Body of pancreas (tissue), 4 donors: ENCODE data around the gene MC1R. TPM values are rescaled to one million over a fixed set of nuclear protein-coding genes. Genes with fewer than 3 reads are reported as not detected.

Experiments used
- ATAC-seq: fragments of 150-250 bp; one replicate; pipeline ENCODE4 v1.9.1; 2016
- DNase-seq, 4 donors: peaks; one replicate each; pipeline ENCODE4 v3.0.0-alpha.2; 2019
- H3K27ac ChIP-seq, 4 donors: fragments of 200-600 bp; sonication (generic); 1 replicate in 3 of 4; 2 replicates in 1 of 4; pipeline versions ENCODE4 v1.5.1 to v1.6.1; 2016 to 2019; ENCODE audit warnings: mild to moderate bottlenecking in 1 of 4, mixed read lengths in 1 of 4, moderate library complexity in 1 of 4
- H3K27me3 ChIP-seq, 2 donors: fragments of 200-600 bp; sonication (generic); one replicate each; pipeline ENCODE4 v1.6.0; 2016; ENCODE audit warnings: mild to moderate bottlenecking in 1 of 2
- H3K36me3 ChIP-seq, 2 donors: fragments of 200-600 bp; sonication (generic); replicated peaks in 1 of 2; 2 replicates each; pipeline ENCODE4 v1.5.1; 2016; ENCODE audit warnings: low read depth in 2 of 2; ENCODE audit not compliant: insufficient read depth in 1 of 2
- H3K4me1 ChIP-seq: fragments of 200-600 bp; sonication (generic); one replicate; pipeline ENCODE4 v1.6.0; 2016
- H3K4me3 ChIP-seq, 2 donors: fragments of 200-600 bp; sonication (generic); 1 replicate in 1 of 2; 2 replicates in 1 of 2; pipeline ENCODE4 v1.5.1; 2016 to 2019
- H3K9me3 ChIP-seq, 3 donors: fragments of 200-600 bp; sonication (generic); 1 replicate in 2 of 3; 2 replicates in 1 of 3; pipeline ENCODE4 v1.5.1; 2016
- CTCF ChIP-seq, 7 experiments: fragments of 450-650 bp in 4 of 7; fragments of 200-600 bp in 3 of 7; sonication (generic) in 3 of 7; IDR thresholded peaks; one replicate each; pipeline ENCODE4 v1.5.1; 2016 to 2019; ENCODE audit warnings: antibody characterized with exemption in 7 of 7
- POLR2A ChIP-seq, 3 donors: fragments of 450-650 bp; IDR thresholded peaks; one replicate each; pipeline ENCODE4 v1.6.1; 2016; ENCODE audit warnings: antibody characterized with exemption in 3 of 3, mild to moderate bottlenecking in 2 of 3
- whole genome bisulfite sequencing, 2 donors: methylation state at CpG; one replicate each; pipeline ENCODE4 v1.1.5; 2017; 5-methylcytosine and 5-hydroxymethylcytosine counted together
- intact Hi-C: fragments of 100-400 bp; cut with DNase I; formaldehyde crosslinking; loops from one replicate; pipeline ENCODE4 v1.15.1; 2023
- total RNA-seq, 2 donors: library from RNA; depleted of rRNA; stranded (reverse); fragments of >200 nt; gene quantifications; one replicate each; pipeline ENCODE4 v1.1.0, GENCODE V29; 2016

MC1R gene
- total RNA-seq, 2 donors from 2014 or later: 3.6 TPM

- Histone ChIP-seq H3K36me3 (peaks cover 10 to 41% of the 10 kb centered on the region in 2 donors), H3K4me1 (no peaks in the 10 kb centered on the region), H3K27me3 (no peaks in the 10 kb centered on the region), H3K9me3 (no peaks in the 10 kb centered on the region), H3K4me3 (no peak overlapping the region), H3K27ac (no peak overlapping the region)
- DNase-seq: no peak
- 90 to 93% methylated on average over 25 to 26 of the region's 26 CpGs for WGBS, 2 donors
- no peak for ATAC-seq
- TF ChIP-seq POLR2A (IDR thresholded peaks at IDR 0.05): no peak
- TF ChIP-seq CTCF (IDR thresholded peaks at IDR 0.05): no peak
- intact Hi-C loops: no loop called here
Measured at GRCh38 chr16:89895482-89896250, 23.0 kb upstream of the MC1R start.

- DNase-seq (no peak), ATAC-seq (no peak)
- Histone ChIP-seq H3K4me1 (no peaks in the 10 kb centered on the region), H3K4me3 (no peak overlapping the region), H3K27ac (no peak overlapping the region), H3K36me3 (peaks cover 5 to 42% of the 10 kb centered on the region in 2 donors), H3K27me3 (no peaks in the 10 kb centered on the region), H3K9me3 (no peaks in the 10 kb centered on the region)
- intact Hi-C loops: no loop called here
- WGBS, 2 donors: 94 to 98% methylated on average over 11 of the region's 11 CpGs
- TF ChIP-seq CTCF (IDR thresholded peaks at IDR 0.05) (no peak), POLR2A (IDR thresholded peaks at IDR 0.05) (no peak)
Measured at GRCh38 chr16:89897204-89897603, 21.5 kb upstream of the MC1R start.

- no peak for DNase-seq
Measured at GRCh38 chr16:89898201-89898967, 20.3 kb upstream of the MC1R start.

GRCh38 chr16:89899879-89900481, 18.7 kb upstream of the MC1R start:
- DNase-seq: no peak
- Histone ChIP-seq H3K36me3 (peaks cover 0 to 36% of the 10 kb centered on the region in 2 donors), H3K4me3 (no peak overlapping the region), H3K9me3 (no peaks in the 10 kb centered on the region), H3K4me1 (no peaks in the 10 kb centered on the region), H3K27me3 (no peaks in the 10 kb centered on the region), H3K27ac (no peak overlapping the region)
- WGBS, 2 donors: 93 to 94% methylated on average over 20 of the region's 20 CpGs
- TF ChIP-seq POLR2A (IDR thresholded peaks at IDR 0.05): no peak
- TF ChIP-seq CTCF (IDR thresholded peaks at IDR 0.05): no peak
- ATAC-seq: no peak
- intact Hi-C loops: no loop called here

More at GRCh38 chr16:89898201-89898967, 20.3 kb upstream of the MC1R start:
- Histone ChIP-seq H3K27ac (no peak overlapping the region), H3K27me3 (no peaks in the 10 kb centered on the region), H3K9me3 (no peaks in the 10 kb centered on the region), H3K4me3 (no peak overlapping the region), H3K4me1 (no peaks in the 10 kb centered on the region), H3K36me3 (peaks cover 0 to 43% of the 10 kb centered on the region in 2 donors)
- TF ChIP-seq CTCF (IDR thresholded peaks at IDR 0.05) (no peak), POLR2A (IDR thresholded peaks at IDR 0.05) (no peak)
- intact Hi-C loops: no loop called here
- WGBS, 2 donors: 89 to 93% methylated on average over 27 to 34 of the region's 36 CpGs
- ATAC-seq: no peak
